HepG2 (cell line): Measurements from ENCODE around the gene POLR3E. TPM values are rescaled to one million over a fixed set of nuclear protein-coding genes. Genes with fewer than 3 reads are reported as not detected.

Experiments
- ATF1 ChIP-seq: IDR thresholded peaks from 2 replicates; pipeline ENCODE4 v1.6.1; 2016; ENCODE audit warnings: mild to moderate bottlenecking, control low read depth
- CBX1 ChIP-seq: IDR thresholded peaks from one replicate; pipeline ENCODE4 v1.6.1; 2016; ENCODE audit warnings: antibody characterized with exemption, low read depth
- FLYWCH1 ChIP-seq: sonication (generic); formaldehyde crosslinking; IDR thresholded peaks from 2 replicates; pipeline ENCODE4 v1.8.1; 2023; ENCODE audit warnings: mild to moderate bottlenecking, missing genetic modification reagents
- FOXK2 ChIP-seq: fragments of 450-650 bp; IDR thresholded peaks from 2 replicates; pipeline ENCODE4 v1.6.1; 2016
- GATA4 ChIP-seq: sonication (generic); IDR thresholded peaks from 2 replicates; pipeline ENCODE4 v1.6.1; 2016; ENCODE audit warnings: antibody characterized with exemption, low read depth, borderline replicate concordance
- KAT2B ChIP-seq: fragments of 150-350 bp; IDR thresholded peaks from 2 replicates; pipeline ENCODE4 v1.6.1; 2014; ENCODE audit warnings: low read depth, low read length, borderline replicate concordance
- KLF16 ChIP-seq, 2 experiments: sonication (generic) in 1 of 2; formaldehyde crosslinking in 1 of 2; IDR thresholded peaks; 2 replicates each; pipeline versions ENCODE4 v1.6.1 to v1.8.0; 2016 to 2023; ENCODE audit warnings: missing genetic modification reagents in 2 of 2, missing compliant biosample characterization in 1 of 2
- LCORL ChIP-seq, 2 experiments: fragments of 450-650 bp in 1 of 2; sonication (generic) in 1 of 2; formaldehyde crosslinking in 1 of 2; IDR thresholded peaks; 2 replicates each; pipeline versions ENCODE4 v1.5.0 to v1.6.1; 2017 to 2020; ENCODE audit warnings: antibody characterized with exemption in 1 of 2, missing genetic modification reagents in 1 of 2
- NRL ChIP-seq: sonication (generic); formaldehyde crosslinking; IDR thresholded peaks from 2 replicates; pipeline ENCODE4 v1.5.0; 2020; ENCODE audit warnings: missing genetic modification reagents, mild to moderate bottlenecking, moderate library complexity, borderline replicate concordance
- PATZ1 ChIP-seq: sonication (generic); formaldehyde crosslinking; IDR thresholded peaks from 2 replicates; pipeline ENCODE4 v1.4.0; 2020; ENCODE audit warnings: missing genetic modification reagents
- PAXIP1 ChIP-seq: sonication (generic); formaldehyde crosslinking; conservative IDR thresholded peaks from 2 replicates; pipeline ENCODE4 v1.4.0; 2020; ENCODE audit warnings: mild to moderate bottlenecking, missing genetic modification reagents, moderate library complexity
- PPARG ChIP-seq: conservative IDR thresholded peaks from 2 replicates; pipeline ENCODE4 v1.6.1; 2016; ENCODE audit warnings: missing biosample characterization, missing genetic modification reagents
- RXRA ChIP-seq: sonication (generic); formaldehyde crosslinking; IDR thresholded peaks from 2 replicates; pipeline ENCODE4 v1.5.1; 2020; ENCODE audit warnings: missing genetic modification reagents
- SAP130 ChIP-seq: IDR thresholded peaks from 2 replicates; pipeline ENCODE4 v1.6.1; 2016; ENCODE audit warnings: low read depth
- SIX1 ChIP-seq: sonication (generic); formaldehyde crosslinking; IDR thresholded peaks from 2 replicates; pipeline ENCODE4 v1.4.0; 2020; ENCODE audit warnings: missing genetic modification reagents, borderline replicate concordance
- TAF15 ChIP-seq: fragments of 200-400 bp; formaldehyde crosslinking; IDR thresholded peaks from one replicate; pipeline ENCODE4 v1.6.1; 2018; ENCODE audit warnings: mild to moderate bottlenecking, low read depth, low read length; ENCODE audit not compliant: poor library complexity, severe bottlenecking
- ZBTB42 ChIP-seq: sonication (generic); formaldehyde crosslinking; IDR thresholded peaks from 2 replicates; pipeline ENCODE4 v1.5.0; 2020; ENCODE audit warnings: mild to moderate bottlenecking, missing genetic modification reagents
- ZMAT3 ChIP-seq: sonication (generic); formaldehyde crosslinking; conservative IDR thresholded peaks from 2 replicates; pipeline ENCODE4 v1.7.0; 2021; ENCODE audit warnings: missing genetic modification reagents
- ZNF282 ChIP-seq: fragments of 450-650 bp; IDR thresholded peaks from 2 replicates; pipeline ENCODE4 v1.6.1; 2018; ENCODE audit not compliant: partially characterized antibody
- ZNF333 ChIP-seq: sonication (generic); formaldehyde crosslinking; IDR thresholded peaks from 2 replicates; pipeline ENCODE4 v1.4.0; 2020; ENCODE audit warnings: mild to moderate bottlenecking, missing genetic modification reagents, borderline replicate concordance
- ZNF468 ChIP-seq: sonication (generic); formaldehyde crosslinking; IDR thresholded peaks from 2 replicates; pipeline ENCODE4 v1.8.0; 2022; ENCODE audit warnings: mild to moderate bottlenecking, moderate library complexity, missing genetic modification reagents
- ZNF639 ChIP-seq: conservative IDR thresholded peaks from 2 replicates; pipeline ENCODE4 v1.6.1; 2018; ENCODE audit warnings: missing genetic modification reagents
- ZNF761 ChIP-seq: sonication (generic); formaldehyde crosslinking; conservative IDR thresholded peaks from 2 replicates; pipeline ENCODE4 v1.4.0; 2020; ENCODE audit warnings: mild to moderate bottlenecking, missing genetic modification reagents
- ZSCAN31 ChIP-seq: sonication (generic); formaldehyde crosslinking; IDR thresholded peaks from 2 replicates; pipeline ENCODE4 v1.5.0; 2020; ENCODE audit warnings: low read depth, mild to moderate bottlenecking, missing genetic modification reagents
- polyA plus RNA-seq, 8 experiments: library from polyadenylated mRNA; depleted of rRNA in 3 of 8; stranded (reverse) in 7 of 8; unstranded in 1 of 8; fragments of >200 nt; fragmentation: Illumina TruSeq in 4 of 8; extraction: Trizol in 4 of 8; gene quantifications; 2 replicates each; pipeline versions ENCODE4 v1.2.1 to v1.2.3, GENCODE V29; 2011 to 2016; ENCODE audit warnings: low read depth in 4 of 8, missing spikeins in 1 of 8, mixed read lengths in 1 of 8; ENCODE audit not compliant: insufficient read depth in 1 of 8
- total RNA-seq, 5 experiments: library from RNA; depleted of rRNA; stranded (reverse); fragments of >200 nt; fragmentation: Illumina TruSeq; extraction: Trizol; gene quantifications; 2 replicates each; pipeline ENCODE4 v1.2.3, GENCODE V29; 2016; ENCODE audit warnings: low read depth in 1 of 5

Gene POLR3E
- total and polyA plus RNA-seq, 2 of the 13 experiments (the other 11 are each of a cell fraction or from before 2014, with no cell fraction given): 135 to 262 TPM

- TF ChIP-seq FLYWCH1: peak; percentile 97; the same call in 1 of the 2 replicates
- peak; percentile 77 for TF ChIP-seq LCORL (IDR thresholded peaks at IDR 0.05)
- peak; percentile 95 for TF ChIP-seq LCORL (CRISPR knock-in tag; IDR thresholded peaks at IDR 0.05)
- peak; percentile 98 for TF ChIP-seq TAF15
- peak; percentile 88; the same call in 1 of the 2 replicates for TF ChIP-seq ZNF333 (CRISPR knock-in tag)
- peak; percentile 83 for TF ChIP-seq PAXIP1 (CRISPR knock-in tag)
- peak; percentile 71 for TF ChIP-seq ZMAT3 (CRISPR knock-in tag)
- TF ChIP-seq KLF16 (CRISPR knock-in tag; IDR thresholded peaks at IDR 0.05): peak; percentile 95 to 100
- peak; percentile 97 for TF ChIP-seq ZBTB42 (CRISPR knock-in tag)
- no peak for TF ChIP-seq ATF1 (CRISPR knock-in tag)
- TF ChIP-seq SIX1 (CRISPR knock-in tag): no peak; the same call in none of the 2 replicates
- peak; percentile 97 for TF ChIP-seq ZNF639 (CRISPR knock-in tag)
- 0 out of 2 replicates have a peak, but pooled peaks have one; percentile 10 for TF ChIP-seq KAT2B
- no peak for TF ChIP-seq ZNF282
- peak; percentile 99 for TF ChIP-seq NRL
- TF ChIP-seq ZNF761 (CRISPR knock-in tag): peak; percentile 78; the same call in 1 of the 2 replicates
- no peak; the same call in none of the 2 replicates for TF ChIP-seq GATA4
- peak; percentile 83 for TF ChIP-seq PPARG (CRISPR knock-in tag)
- TF ChIP-seq SAP130 (CRISPR knock-in tag): peak; percentile 97
- TF ChIP-seq RXRA (CRISPR knock-in tag): peak; percentile 93
- TF ChIP-seq PATZ1 (CRISPR knock-in tag): peak; percentile 96
- peak; percentile 98 for TF ChIP-seq ZSCAN31
- peak; percentile 99 for TF ChIP-seq CBX1
- peak; percentile 87 for TF ChIP-seq FOXK2
- TF ChIP-seq ZNF468 (CRISPR knock-in tag): peak; percentile 97; the same call in 1 of the 2 replicates
Observed at GRCh38 chr16:22297114-22297870, at the start of gene POLR3E (continued).
